ENCODE results near the gene CTXN2. TPM values are rescaled to one million over a fixed set of nuclear protein-coding genes. Genes with fewer than 3 reads are reported as not detected.

Gene CTXN2
- total and polyA plus RNA-seq, 2 donors (not counting 1 experiment from before 2014, with no cell fraction given) = 0.10 TPM; not detected in 1

GRCh38 chr15:48222627-48223026 lies 31.2 kb downstream of the CTXN2 start:
- H3K27me3 ChIP-seq (replicated peaks in 1 of 4; ENCODE audit: control extremely low read depth in 1 of 4, control insufficient read depth in 3 of 4, insufficient read depth in 4 of 4, low read length in 3 of 4) = no peaks in the 10 kb centered on the region
- WGBS (ENCODE audit: insufficient coverage) = no CpG with 5 or more reads among the region's 1 CpG
- no peaks in the 10 kb centered on the region for H3K4me1 ChIP-seq (ENCODE audit: control insufficient read depth in 2 of 2, insufficient read depth in 2 of 2, low read length in 2 of 2)
- H4K20me1 ChIP-seq (ENCODE audit: control insufficient read depth, insufficient read depth, low read length, poor library complexity, severe bottlenecking) = no peaks in the 10 kb centered on the region
- no peak for DNase-seq
- no peak overlapping the region for H3K27ac ChIP-seq (ENCODE audit: low read length in 2 of 2)
- H3K36me3 ChIP-seq (replicated peaks in 1 of 2; ENCODE audit: control extremely low read depth in 1 of 2, control insufficient read depth in 1 of 2, extremely low read depth in 1 of 2, insufficient read depth in 2 of 2, low read length in 1 of 2) = no peaks in the 10 kb centered on the region
- intact Hi-C loops (cut with micrococcal nuclease) = no loop called here
- ChIA-PET POLR2A (no interaction called here), CTCF (no interaction called here)
- Mint-ChIP-seq H3K27me3 (no peaks in the 10 kb centered on the region), H3K4me3 (no peak overlapping the region), H3K27ac (no peak overlapping the region), H3K4me1 (no peaks in the 10 kb centered on the region), H3K9me3 (ENCODE audit: insufficient read depth) (no peaks in the 10 kb centered on the region)
- no peak overlapping the region for H3K4me3 ChIP-seq (ENCODE audit: control extremely low read depth in 1 of 5, extremely low read depth in 1 of 5, insufficient read depth in 1 of 5, low read depth in 2 of 5, low read length in 4 of 5)
- no peak overlapping the region for H3K9ac ChIP-seq (ENCODE audit: low read length)
- H3K4me2 ChIP-seq (replicated peaks; ENCODE audit: low read depth, low read length, poor library complexity, severe bottlenecking) = no peak overlapping the region
- ATAC-seq (ENCODE audit: low read depth) = no peak
- H3K79me2 ChIP-seq (ENCODE audit: control insufficient read depth, insufficient read depth, low read length) = no peaks in the 10 kb centered on the region
- no peaks in the 10 kb centered on the region for H3K9me3 ChIP-seq (ENCODE audit: control extremely low read depth in 1 of 3, control insufficient read depth in 2 of 3, insufficient read depth in 1 of 3, low read length in 2 of 3)
- no peak overlapping the region for H2AFZ ChIP-seq (ENCODE audit: insufficient read depth, low read depth, low read length, poor library complexity, severe bottlenecking)
- no peak for TF ChIP-seq EZH2 (IDR thresholded peaks at IDR 0.05; ENCODE audit: borderline replicate concordance, insufficient read depth, low read depth, low read length, poor library complexity, severe bottlenecking)
- TF ChIP-seq, protein P1, sequence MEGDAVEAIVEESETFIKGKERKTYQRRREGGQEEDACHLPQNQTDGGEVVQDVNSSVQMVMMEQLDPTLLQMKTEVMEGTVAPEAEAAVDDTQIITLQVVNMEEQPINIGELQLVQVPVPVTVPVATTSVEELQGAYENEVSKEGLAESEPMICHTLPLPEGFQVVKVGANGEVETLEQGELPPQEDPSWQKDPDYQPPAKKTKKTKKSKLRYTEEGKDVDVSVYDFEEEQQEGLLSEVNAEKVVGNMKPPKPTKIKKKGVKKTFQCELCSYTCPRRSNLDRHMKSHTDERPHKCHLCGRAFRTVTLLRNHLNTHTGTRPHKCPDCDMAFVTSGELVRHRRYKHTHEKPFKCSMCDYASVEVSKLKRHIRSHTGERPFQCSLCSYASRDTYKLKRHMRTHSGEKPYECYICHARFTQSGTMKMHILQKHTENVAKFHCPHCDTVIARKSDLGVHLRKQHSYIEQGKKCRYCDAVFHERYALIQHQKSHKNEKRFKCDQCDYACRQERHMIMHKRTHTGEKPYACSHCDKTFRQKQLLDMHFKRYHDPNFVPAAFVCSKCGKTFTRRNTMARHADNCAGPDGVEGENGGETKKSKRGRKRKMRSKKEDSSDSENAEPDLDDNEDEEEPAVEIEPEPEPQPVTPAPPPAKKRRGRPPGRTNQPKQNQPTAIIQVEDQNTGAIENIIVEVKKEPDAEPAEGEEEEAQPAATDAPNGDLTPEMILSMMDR (IDR thresholded peaks at IDR 0.05) = no peak

DNA sequence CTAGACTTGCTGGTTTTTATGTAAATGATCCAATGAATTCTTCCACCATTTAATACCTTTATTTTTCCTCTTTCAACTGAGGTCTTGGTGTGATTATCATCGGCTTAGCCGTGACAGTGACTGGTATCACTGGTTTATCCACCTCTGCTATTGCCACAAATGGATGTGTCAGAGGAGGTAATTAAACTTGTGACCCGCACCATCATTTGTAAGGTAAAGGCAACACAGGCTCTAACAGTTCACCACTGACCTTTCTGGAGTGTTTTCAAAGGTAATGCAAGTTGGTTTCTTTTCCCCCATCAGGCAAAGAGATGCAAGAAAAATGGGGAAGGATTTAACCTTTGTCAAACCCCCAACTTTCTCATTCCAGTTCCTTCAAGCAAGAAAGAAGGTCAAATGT lies 34.3 kb downstream of the CTXN2 start:
- Mint-ChIP-seq H3K9me3 (ENCODE audit: insufficient read depth) (no peaks in the 10 kb centered on the region), H3K4me3 (no peak overlapping the region), H3K27me3 (no peaks in the 10 kb centered on the region), H3K27ac (no peak overlapping the region), H3K4me1 (no peaks in the 10 kb centered on the region)
- POLR2A ChIA-PET = no interaction called here
- Histone ChIP-seq H3K4me1 (ENCODE audit: control insufficient read depth in 2 of 2, insufficient read depth in 2 of 2, low read length in 2 of 2) (no peaks in the 10 kb centered on the region), H3K9ac (ENCODE audit: low read length) (no peak overlapping the region), H3K36me3 (replicated peaks in 1 of 2; ENCODE audit: control extremely low read depth in 1 of 2, control insufficient read depth in 1 of 2, extremely low read depth in 1 of 2, insufficient read depth in 2 of 2, low read length in 1 of 2) (no peaks in the 10 kb centered on the region), H3K4me2 (replicated peaks; ENCODE audit: low read depth, low read length, poor library complexity, severe bottlenecking) (no peak overlapping the region), H3K27me3 (replicated peaks in 1 of 4; ENCODE audit: control extremely low read depth in 1 of 4, control insufficient read depth in 3 of 4, insufficient read depth in 4 of 4, low read length in 3 of 4) (no peaks in the 10 kb centered on the region), H3K27ac (ENCODE audit: low read length in 2 of 2) (no peak overlapping the region), H4K20me1 (ENCODE audit: control insufficient read depth, insufficient read depth, low read length, poor library complexity, severe bottlenecking) (no peaks in the 10 kb centered on the region), H3K9me3 (ENCODE audit: control extremely low read depth in 1 of 3, control insufficient read depth in 2 of 3, insufficient read depth in 1 of 3, low read length in 2 of 3) (no peaks in the 10 kb centered on the region), H3K79me2 (ENCODE audit: control insufficient read depth, insufficient read depth, low read length) (no peaks in the 10 kb centered on the region), H2AFZ (ENCODE audit: insufficient read depth, low read depth, low read length, poor library complexity, severe bottlenecking) (no peak overlapping the region), H3K4me3 (ENCODE audit: control extremely low read depth in 1 of 5, extremely low read depth in 1 of 5, insufficient read depth in 1 of 5, low read depth in 2 of 5, low read length in 4 of 5) (no peak overlapping the region)
- WGBS (ENCODE audit: insufficient coverage) = no CpG with 5 or more reads among the region's 3 CpGs
- TF ChIP-seq EZH2 (IDR thresholded peaks at IDR 0.05; ENCODE audit: borderline replicate concordance, insufficient read depth, low read depth, low read length, poor library complexity, severe bottlenecking) = no peak
- TF ChIP-seq, protein P1 (IDR thresholded peaks at IDR 0.05) = no peak
- CTCF ChIA-PET = no interaction called here
- ATAC-seq (ENCODE audit: low read depth) (no peak), DNase-seq (no peak)
- intact Hi-C loops (cut with micrococcal nuclease) = no loop called here
